Measurements from ENCODE around the gene KCTD3.
A peak's percentile ranks its signal among the peaks of the same experiment; 100 is the strongest.

KCTD3 gene

DNA sequence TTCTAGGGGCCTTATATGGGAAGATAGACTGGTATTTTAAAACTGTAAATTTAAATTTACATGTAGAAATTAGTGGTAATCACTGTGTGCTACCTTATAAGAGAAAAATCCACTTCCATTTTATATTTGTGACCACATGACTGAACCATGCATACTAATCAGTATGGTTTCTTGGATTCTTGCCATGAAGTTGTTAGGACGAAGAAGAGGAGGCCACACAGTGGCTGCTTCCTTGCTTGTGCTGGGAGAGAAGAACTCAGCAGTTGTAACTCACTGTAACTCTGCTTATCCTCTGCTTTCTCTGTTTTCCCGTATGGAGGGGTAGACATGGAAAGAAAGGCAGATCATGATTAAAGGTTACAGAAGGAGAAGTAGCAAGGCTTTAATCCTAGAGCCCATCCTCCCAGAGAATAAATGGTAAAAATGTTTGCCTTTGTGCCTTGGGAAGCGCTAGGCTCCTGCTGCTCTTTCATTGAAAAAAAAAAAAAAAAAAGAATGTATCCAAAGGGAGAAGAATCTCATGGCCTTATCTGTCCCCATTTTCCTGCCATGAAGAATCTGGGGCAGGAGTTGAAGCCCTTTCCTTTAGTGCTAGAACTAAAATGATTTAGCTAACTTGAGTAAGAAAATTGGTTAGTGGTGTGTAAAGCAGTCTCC lies 32.4 kb downstream of the KCTD3 start:
- no peak overlapping the region for H3K9ac ChIP-seq (ENCODE audit: low read length)
- peak overlapping the region; percentile 60 for H3K27ac ChIP-seq (ENCODE audit: low read depth, low read length)
- peaks cover 14% of the 10 kb centered on the region for H3K4me1 ChIP-seq (ENCODE audit: control insufficient read depth, insufficient read depth, low read length)
- no peaks in the 10 kb centered on the region for H3K27me3 ChIP-seq (ENCODE audit: control insufficient read depth, insufficient read depth, low read length)
- no peaks in the 10 kb centered on the region for H3K36me3 ChIP-seq (ENCODE audit: control insufficient read depth, insufficient read depth, low read length)
- no peak overlapping the region for H3K4me3 ChIP-seq (ENCODE audit: low read length)

DNA sequence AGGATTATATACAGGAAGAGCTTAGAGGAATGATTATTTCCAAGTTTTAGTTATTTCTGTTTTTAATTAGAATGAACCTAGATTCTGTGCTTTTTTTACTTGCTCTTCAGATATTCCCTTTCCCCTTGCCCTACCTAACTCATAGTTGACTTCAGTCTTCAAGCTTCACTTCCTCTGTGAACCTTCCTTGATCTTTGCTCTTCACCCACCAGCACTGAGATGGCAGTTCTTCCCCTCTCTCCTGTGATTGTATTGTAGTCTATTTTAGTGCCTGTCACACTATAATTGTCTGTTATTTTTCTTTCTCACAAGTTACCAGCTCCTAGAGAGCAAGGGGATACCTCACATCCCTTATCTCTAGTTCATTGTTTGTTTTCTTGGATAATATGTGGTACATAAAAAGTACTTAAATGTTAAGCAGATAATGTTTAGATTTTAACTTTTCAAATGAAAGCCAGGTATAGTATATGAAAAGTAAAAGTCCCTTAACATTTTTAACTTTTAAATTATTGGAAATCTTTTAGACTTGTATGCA lies 33.2 kb downstream of the KCTD3 start:
- Histone ChIP-seq H3K27me3 (ENCODE audit: control insufficient read depth, insufficient read depth, low read length) (no peaks in the 10 kb centered on the region), H3K9ac (ENCODE audit: low read length) (no peak overlapping the region)

DNA sequence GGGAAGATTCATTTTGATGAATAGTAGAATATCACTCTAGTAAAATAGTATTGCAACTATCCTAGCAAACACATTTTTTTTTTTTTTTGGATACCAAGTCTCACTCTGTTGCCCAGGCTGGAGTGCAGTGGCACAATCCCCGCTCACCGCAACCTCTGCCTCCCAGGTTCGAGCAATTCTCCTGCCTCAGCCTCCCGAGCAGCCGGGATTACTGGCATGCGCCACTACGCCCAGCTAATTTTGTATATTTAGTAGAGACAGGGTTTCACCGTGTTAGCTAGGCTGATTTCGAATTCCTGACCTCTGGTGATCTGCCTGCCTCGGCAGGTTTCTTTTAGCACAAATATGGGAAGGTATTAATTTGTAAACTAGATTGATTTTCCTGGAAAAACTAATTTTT lies 33.8 kb downstream of the KCTD3 start:
- Histone ChIP-seq H3K36me3 (ENCODE audit: control insufficient read depth, insufficient read depth, low read length) (no peaks in the 10 kb centered on the region), H3K4me3 (ENCODE audit: low read length) (no peak overlapping the region), H3K9ac (ENCODE audit: low read length) (no peak overlapping the region)

More for the DNA sequence above, 33.2 kb downstream of the KCTD3 start:
- Histone ChIP-seq H3K4me3 (ENCODE audit: low read length) (no peak overlapping the region), H3K27ac (ENCODE audit: low read depth, low read length) (no peak overlapping the region), H3K36me3 (ENCODE audit: control insufficient read depth, insufficient read depth, low read length) (no peaks in the 10 kb centered on the region), H3K4me1 (ENCODE audit: control insufficient read depth, insufficient read depth, low read length) (peaks cover 12% of the 10 kb centered on the region)

DNA sequence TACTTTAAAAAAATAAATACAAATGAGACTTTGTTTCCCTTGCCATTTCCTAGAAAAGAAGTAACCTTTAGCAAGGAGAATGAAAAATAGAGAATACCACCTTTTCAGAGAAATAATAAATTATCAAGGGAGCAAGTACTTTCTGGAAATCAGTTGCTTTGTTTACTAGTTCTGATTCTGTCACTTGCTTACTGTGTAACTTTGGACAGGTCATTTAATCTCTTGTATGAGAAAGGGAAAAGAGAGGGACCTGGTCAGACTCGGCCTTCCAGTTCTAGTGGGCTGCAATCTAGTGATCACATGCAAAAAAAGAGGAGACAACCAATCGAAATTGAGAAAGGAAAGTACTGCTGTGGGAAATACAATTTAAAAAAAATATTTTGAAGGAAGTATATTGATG lies 34.2 kb downstream of the KCTD3 start:
- Histone ChIP-seq H3K9ac (ENCODE audit: low read length) (no peak overlapping the region), H3K4me1 (ENCODE audit: control insufficient read depth, insufficient read depth, low read length) (peaks cover 12% of the 10 kb centered on the region), H3K4me3 (ENCODE audit: low read length) (no peak overlapping the region), H3K36me3 (ENCODE audit: control insufficient read depth, insufficient read depth, low read length) (no peaks in the 10 kb centered on the region), H3K27me3 (ENCODE audit: control insufficient read depth, insufficient read depth, low read length) (no peaks in the 10 kb centered on the region), H3K27ac (ENCODE audit: low read depth, low read length) (no peak overlapping the region)

More for the DNA sequence above, 33.8 kb downstream of the KCTD3 start:
- H3K27me3 ChIP-seq (ENCODE audit: control insufficient read depth, insufficient read depth, low read length), result no peaks in the 10 kb centered on the region
- peaks cover 12% of the 10 kb centered on the region for H3K4me1 ChIP-seq (ENCODE audit: control insufficient read depth, insufficient read depth, low read length)
- H3K27ac ChIP-seq (ENCODE audit: low read depth, low read length), result no peak overlapping the region

DNA sequence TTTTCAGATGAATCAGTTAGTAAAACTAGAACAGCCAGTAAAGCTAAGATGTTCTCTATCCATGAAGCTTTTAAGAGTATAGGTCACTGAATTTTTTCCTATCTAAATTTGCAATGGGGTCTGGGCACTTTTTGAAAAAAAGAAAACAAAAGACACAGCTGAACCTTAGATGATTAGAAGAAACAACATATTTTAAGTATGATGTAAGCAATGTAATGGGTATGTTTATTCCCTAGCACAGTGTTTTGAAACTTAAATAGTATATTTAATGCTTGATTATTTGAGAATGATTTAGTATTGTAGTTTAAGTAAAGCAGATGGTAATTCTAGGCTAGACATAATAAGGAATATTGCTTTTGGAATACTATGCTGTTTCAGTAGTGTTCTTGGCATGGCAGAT lies 36.2 kb downstream of the KCTD3 start:
- H3K9ac ChIP-seq (ENCODE audit: low read length), result no peak overlapping the region
- H3K27me3 ChIP-seq (ENCODE audit: control insufficient read depth, insufficient read depth, low read length), result no peaks in the 10 kb centered on the region
- no peak overlapping the region for H3K4me3 ChIP-seq (ENCODE audit: low read length)
- no peak overlapping the region for H3K27ac ChIP-seq (ENCODE audit: low read depth, low read length)
- no peaks in the 10 kb centered on the region for H3K36me3 ChIP-seq (ENCODE audit: control insufficient read depth, insufficient read depth, low read length)
- H3K4me1 ChIP-seq (ENCODE audit: control insufficient read depth, insufficient read depth, low read length), result peaks cover 11% of the 10 kb centered on the region

DNA sequence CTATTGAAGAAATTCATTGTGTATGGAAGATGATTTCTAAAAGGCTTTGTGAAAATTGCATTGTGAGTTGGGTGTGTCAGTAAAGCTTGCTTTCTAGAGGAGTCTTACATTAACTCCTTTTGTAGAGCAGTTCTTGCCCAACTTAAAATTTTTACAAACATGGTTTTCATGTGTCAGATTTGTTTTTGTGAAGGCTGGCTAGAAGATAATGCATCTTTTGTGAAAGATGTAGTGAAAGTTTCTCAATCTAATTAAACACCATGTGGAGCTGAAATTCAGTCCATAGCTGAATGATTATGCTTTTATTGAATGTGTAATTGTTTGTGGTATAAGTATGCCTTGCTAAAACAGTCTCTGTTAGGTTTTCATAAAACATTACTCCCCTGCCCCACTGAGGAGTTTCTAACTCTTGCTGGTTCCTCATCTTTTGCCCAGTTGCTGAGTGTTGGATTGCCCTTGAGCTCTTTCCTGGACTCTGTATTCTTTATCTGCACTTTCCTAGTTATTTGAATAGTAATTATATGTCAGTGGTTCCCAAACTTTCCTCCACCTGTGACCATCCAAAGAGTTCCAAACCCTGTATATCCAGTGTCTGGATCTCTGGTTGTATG lies 38.0 kb downstream of the KCTD3 start:
- Histone ChIP-seq H3K9ac (ENCODE audit: low read length) (no peak overlapping the region), H3K27me3 (ENCODE audit: control insufficient read depth, insufficient read depth, low read length) (no peaks in the 10 kb centered on the region), H3K27ac (ENCODE audit: low read depth, low read length) (no peak overlapping the region), H3K4me1 (ENCODE audit: control insufficient read depth, insufficient read depth, low read length) (peaks cover 11% of the 10 kb centered on the region), H3K36me3 (ENCODE audit: control insufficient read depth, insufficient read depth, low read length) (no peaks in the 10 kb centered on the region), H3K4me3 (ENCODE audit: low read length) (no peak overlapping the region)

- H3K9ac ChIP-seq (ENCODE audit: low read length), result no peak overlapping the region
- no peak overlapping the region for H3K27ac ChIP-seq (ENCODE audit: low read depth, low read length)
- H3K27me3 ChIP-seq (ENCODE audit: control insufficient read depth, insufficient read depth, low read length), result no peaks in the 10 kb centered on the region
- H3K4me1 ChIP-seq (ENCODE audit: control insufficient read depth, insufficient read depth, low read length), result peaks cover 9% of the 10 kb centered on the region
- no peaks in the 10 kb centered on the region for H3K36me3 ChIP-seq (ENCODE audit: control insufficient read depth, insufficient read depth, low read length)
- H3K4me3 ChIP-seq (ENCODE audit: low read length), result no peak overlapping the region
Measured at GRCh38 chr1:215606036-215606435, 38.9 kb downstream of the KCTD3 start.

- no peaks in the 10 kb centered on the region for H3K36me3 ChIP-seq (ENCODE audit: control insufficient read depth, insufficient read depth, low read length)
- peaks cover 9% of the 10 kb centered on the region for H3K4me1 ChIP-seq (ENCODE audit: control insufficient read depth, insufficient read depth, low read length)
Measured at GRCh38 chr1:215606564-215607168, 39.6 kb downstream of the KCTD3 start.

DNA sequence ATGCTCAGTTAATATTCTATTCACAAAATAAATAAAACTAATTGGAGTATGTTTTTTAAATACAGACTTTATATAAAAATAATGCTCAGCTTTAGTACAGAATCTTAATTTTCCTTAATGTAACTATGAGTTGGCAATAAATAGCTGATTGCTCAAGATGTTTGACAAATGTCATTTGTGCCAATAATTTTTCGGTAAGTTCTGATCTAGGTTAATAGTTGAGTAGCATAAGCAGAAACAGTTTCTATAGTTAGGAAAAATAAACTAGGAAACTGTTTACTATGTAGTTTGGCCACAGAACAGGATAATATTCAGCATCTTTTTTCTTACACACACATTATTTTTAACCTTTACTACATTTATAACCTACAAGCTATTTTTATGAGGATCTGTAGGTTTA lies 40.3 kb downstream of the KCTD3 start:
- H3K27me3 ChIP-seq (ENCODE audit: control insufficient read depth, insufficient read depth, low read length), result no peaks in the 10 kb centered on the region
- H3K36me3 ChIP-seq (ENCODE audit: control insufficient read depth, insufficient read depth, low read length), result no peaks in the 10 kb centered on the region
- no peak overlapping the region for H3K27ac ChIP-seq (ENCODE audit: low read depth, low read length)
- H3K4me3 ChIP-seq (ENCODE audit: low read length), result no peak overlapping the region
- peaks cover 11% of the 10 kb centered on the region for H3K4me1 ChIP-seq (ENCODE audit: control insufficient read depth, insufficient read depth, low read length)
- no peak overlapping the region for H3K9ac ChIP-seq (ENCODE audit: low read length)

More at GRCh38 chr1:215606564-215607168, 39.6 kb downstream of the KCTD3 start:
- H3K27me3 ChIP-seq (ENCODE audit: control insufficient read depth, insufficient read depth, low read length), result no peaks in the 10 kb centered on the region
- H3K27ac ChIP-seq (ENCODE audit: low read depth, low read length), result no peak overlapping the region
- no peak overlapping the region for H3K9ac ChIP-seq (ENCODE audit: low read length)
- no peak overlapping the region for H3K4me3 ChIP-seq (ENCODE audit: low read length)

GRCh38 chr1:215608646-215609045 lies 41.5 kb downstream of the KCTD3 start:
- H3K4me1 ChIP-seq (ENCODE audit: control insufficient read depth, insufficient read depth, low read length), result peaks cover 5% of the 10 kb centered on the region
- no peaks in the 10 kb centered on the region for H3K27me3 ChIP-seq (ENCODE audit: control insufficient read depth, insufficient read depth, low read length)
- H3K27ac ChIP-seq (ENCODE audit: low read depth, low read length), result no peak overlapping the region
- no peaks in the 10 kb centered on the region for H3K36me3 ChIP-seq (ENCODE audit: control insufficient read depth, insufficient read depth, low read length)
- no peak overlapping the region for H3K9ac ChIP-seq (ENCODE audit: low read length)
- H3K4me3 ChIP-seq (ENCODE audit: low read length), result no peak overlapping the region

- H3K27ac ChIP-seq (ENCODE audit: low read depth, low read length), result no peak overlapping the region
- no peaks in the 10 kb centered on the region for H3K27me3 ChIP-seq (ENCODE audit: control insufficient read depth, insufficient read depth, low read length)
- peaks cover 3% of the 10 kb centered on the region for H3K4me1 ChIP-seq (ENCODE audit: control insufficient read depth, insufficient read depth, low read length)
- H3K9ac ChIP-seq (ENCODE audit: low read length), result no peak overlapping the region
- H3K36me3 ChIP-seq (ENCODE audit: control insufficient read depth, insufficient read depth, low read length), result peaks cover 3% of the 10 kb centered on the region
- no peak overlapping the region for H3K4me3 ChIP-seq (ENCODE audit: low read length)
Measured at GRCh38 chr1:215612391-215612790, 45.3 kb downstream of the KCTD3 start.

DNA sequence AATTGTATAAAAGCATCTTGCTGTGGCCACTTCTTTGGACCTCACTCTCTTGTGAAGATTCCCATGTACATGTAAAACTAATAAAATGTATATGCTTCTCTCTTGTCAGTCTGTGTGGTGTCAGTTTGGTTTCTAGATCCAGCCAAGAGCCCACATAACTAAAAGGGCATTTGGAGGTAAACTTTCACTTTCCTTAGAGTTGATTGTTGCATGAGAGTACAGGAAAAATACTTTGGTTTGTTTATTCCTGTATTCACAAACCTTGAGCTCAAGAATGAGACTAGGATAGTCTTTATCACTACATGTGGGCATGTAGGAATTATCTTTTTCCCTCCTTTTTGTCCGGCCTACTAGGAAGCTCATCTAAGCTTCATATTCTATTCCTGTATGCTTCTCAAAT lies 50.9 kb downstream of the KCTD3 start:
- Histone ChIP-seq H3K27me3 (ENCODE audit: control insufficient read depth, insufficient read depth, low read length) (no peaks in the 10 kb centered on the region), H3K4me1 (ENCODE audit: control insufficient read depth, insufficient read depth, low read length) (no peaks in the 10 kb centered on the region), H3K27ac (ENCODE audit: low read depth, low read length) (no peak overlapping the region), H3K9ac (ENCODE audit: low read length) (no peak overlapping the region), H3K36me3 (ENCODE audit: control insufficient read depth, insufficient read depth, low read length) (peaks cover 9% of the 10 kb centered on the region), H3K4me3 (ENCODE audit: low read length) (no peak overlapping the region)
